Pancreas (tissue), 10 donors: ENCODE measurements around the gene CAV1. TPM values are rescaled to one million over a fixed set of nuclear protein-coding genes. Genes with fewer than 3 reads are reported as not detected.

Source experiments
- ATAC-seq, 4 donors: fragments of 200-7000 bp; cut with Tn5 transposase; one replicate each; pipeline versions ENCODE4 v1.8.0 to v1.9.1; 2020; ENCODE audit warnings: mild to moderate bottlenecking in 4 of 4, moderate library complexity in 4 of 4
- DNase-seq, 6 donors: peaks; one replicate each; pipeline ENCODE4 v3.0.0-alpha.2; 2020
- FAIRE-seq: peaks from 2 replicates; lab custom pipeline; 2012; peaks lifted over from hg19 to GRCh38; lab: Jason Lieb, UNC
- H3K27ac ChIP-seq, 4 donors: fragments of 200-600 bp; sonication (generic); 1 replicate in 3 of 4; 2 replicates in 1 of 4; pipeline versions ENCODE4 v1.5.0 to v1.8.0; 2020
- H3K27me3 ChIP-seq, 4 donors: fragments of 200-600 bp; one replicate each; pipeline ENCODE4 v1.8.0; 2021
- H3K36me3 ChIP-seq, 3 donors: fragments of 200-600 bp; sonication (generic) in 1 of 3; one replicate each; pipeline versions ENCODE4 v1.5.0 to v1.8.0; 2020 to 2021
- H3K4me1 ChIP-seq, 3 donors: fragments of 200-600 bp; one replicate each; pipeline ENCODE4 v1.8.0; 2021
- H3K4me3 ChIP-seq, 4 donors: fragments of 200-600 bp; sonication (generic) in 2 of 4; one replicate each; pipeline versions ENCODE4 v1.5.0 to v1.8.0; 2020 to 2021
- H3K9me3 ChIP-seq, 4 donors: fragments of 200-600 bp; one replicate each; pipeline ENCODE4 v1.8.0; 2021
- WGBS, 2 donors: extraction: QIAGEN DNeasy Blood & Tissue Kit; methylation state at CpG; one replicate each; pipeline ENCODE4 v1.1.7; 2013; 5-methylcytosine and 5-hydroxymethylcytosine counted together
- intact Hi-C, 3 donors: fragments of 100-400 bp; cut with DNase I; formaldehyde crosslinking; loops; one replicate each; pipeline versions ENCODE4 v1.11.1 to v1.14.2; 2022
- polyA plus RNA-seq, 2 donors: library from polyadenylated mRNA; stranded (reverse); fragments of 200-250 nt; gene quantifications; one replicate each; pipeline ENCODE4 v1.2.3, GENCODE V29; 2013
- total RNA-seq, 6 donors: library from RNA; stranded (reverse); fragmentation: NEBNext Ultra II Directional in 4 of 6; extraction: Animal tissue kit (Norgen Biotek cat#: 25700) in 4 of 6; gene quantifications; one replicate each; pipeline versions ENCODE4 v1.2.1 to v1.2.4, GENCODE V29; 2021 to 2023
- TF ChIP-seq, protein P1 (sequence below), 4 donors: fragments of 200-600 bp; sonication (generic) in 3 of 4; IDR thresholded peaks; one replicate each; pipeline versions ENCODE4 v1.5.0 to v1.8.0; 2021; ENCODE audit warnings: antibody characterized with exemption in 4 of 4
- donor health status: healthy with polysubstance abuse.
- donor health status: DM: no; HTN: no; CAD: no; lungs with moderate emphysema.
- donor health status: DM: no; HTN: no; CAD: no.
- donor health status: control.
- donor health status: control.
- donor health status: Bipolar disorder and iron deficiency.
- donor health status: DM: yes; HTN: yes; CAD: no.
- donor health status: DM: no; HTN: no; CAD: no.
- donor health status: DM: no; HTN: no; CAD: no.
- donor health status: DM: yes; HTN: yes; CAD: no.

The CAV1 gene
- total and polyA plus RNA-seq, 8 donors = 4.6 to 19.5 (median 11.2) TPM

DNA sequence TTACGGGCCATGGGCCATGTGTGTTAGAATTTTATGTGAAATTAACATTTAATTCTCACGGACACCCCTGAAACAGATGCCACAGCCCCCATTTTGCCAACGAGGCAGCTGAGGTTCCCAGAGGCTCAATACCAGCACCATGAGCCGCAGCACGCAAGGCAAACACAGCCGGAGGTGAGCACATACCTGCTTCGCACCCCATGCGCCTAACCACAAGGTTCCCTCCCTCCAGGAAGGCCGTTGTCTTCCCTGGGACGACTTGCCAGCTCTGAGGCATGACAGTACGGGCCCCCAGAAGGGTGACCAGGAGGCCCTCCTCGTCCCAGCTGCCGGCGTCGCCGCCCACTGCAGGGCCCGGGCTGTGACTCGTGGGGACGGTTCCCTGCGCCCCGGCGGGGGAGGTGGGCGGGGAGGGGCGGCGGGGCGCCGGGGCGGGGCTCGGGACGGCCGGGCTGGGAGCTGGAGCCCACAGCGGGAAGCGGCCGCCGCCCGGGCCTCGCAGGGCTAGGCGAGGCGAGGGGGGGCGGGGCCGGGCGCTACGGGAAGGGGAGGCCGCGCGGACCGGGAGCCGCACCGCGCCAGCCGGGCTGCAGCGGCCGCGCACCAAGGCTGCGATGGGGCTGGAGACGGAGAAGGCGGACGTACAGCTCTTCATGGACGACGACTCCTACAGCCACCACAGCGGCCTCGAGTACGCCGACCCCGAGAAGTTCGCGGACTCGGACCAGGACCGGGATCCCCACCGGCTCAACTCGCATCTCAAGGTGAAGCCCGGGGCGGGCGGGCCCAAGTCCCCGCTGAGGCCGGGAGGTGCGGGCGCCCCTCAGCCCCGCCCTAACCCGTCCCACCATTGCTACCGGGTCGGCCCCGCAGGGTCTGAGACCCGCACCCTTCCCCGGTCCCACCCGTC is 25.4 kb upstream of the CAV1 start, which contains the start of gene CAV2:
Gene CAV2 (plus strand): TSS at position 571 of the 910 bp plus-strand sequence. CDS start 44 bp downstream, at position 615.
- TF ChIP-seq, protein P1, sequence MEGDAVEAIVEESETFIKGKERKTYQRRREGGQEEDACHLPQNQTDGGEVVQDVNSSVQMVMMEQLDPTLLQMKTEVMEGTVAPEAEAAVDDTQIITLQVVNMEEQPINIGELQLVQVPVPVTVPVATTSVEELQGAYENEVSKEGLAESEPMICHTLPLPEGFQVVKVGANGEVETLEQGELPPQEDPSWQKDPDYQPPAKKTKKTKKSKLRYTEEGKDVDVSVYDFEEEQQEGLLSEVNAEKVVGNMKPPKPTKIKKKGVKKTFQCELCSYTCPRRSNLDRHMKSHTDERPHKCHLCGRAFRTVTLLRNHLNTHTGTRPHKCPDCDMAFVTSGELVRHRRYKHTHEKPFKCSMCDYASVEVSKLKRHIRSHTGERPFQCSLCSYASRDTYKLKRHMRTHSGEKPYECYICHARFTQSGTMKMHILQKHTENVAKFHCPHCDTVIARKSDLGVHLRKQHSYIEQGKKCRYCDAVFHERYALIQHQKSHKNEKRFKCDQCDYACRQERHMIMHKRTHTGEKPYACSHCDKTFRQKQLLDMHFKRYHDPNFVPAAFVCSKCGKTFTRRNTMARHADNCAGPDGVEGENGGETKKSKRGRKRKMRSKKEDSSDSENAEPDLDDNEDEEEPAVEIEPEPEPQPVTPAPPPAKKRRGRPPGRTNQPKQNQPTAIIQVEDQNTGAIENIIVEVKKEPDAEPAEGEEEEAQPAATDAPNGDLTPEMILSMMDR (IDR thresholded peaks at IDR 0.05) = no peak
- 1% methylated on average over 66 to 86 of the region's 86 CpGs for WGBS, 2 donors
- intact Hi-C loops = no loop called here
- DNase-seq (peak; percentile 58 to 88 (median 78)), FAIRE-seq (no peak), ATAC-seq (peak; percentile 84 to 89 (median 86))
- Histone ChIP-seq H3K27me3 (no peaks in the 10 kb centered on the region), H3K27ac (peak within 1 kb of the TSS; percentile 74 to 87 (median 79)), H3K4me1 (peaks cover 0 to 17% (median 12%) of the 10 kb centered on the region in 3 donors), H3K9me3 (no peaks in the 10 kb centered on the region), H3K4me3 (peak within 1 kb of the TSS; percentile 41 to 87 (median 76)), H3K36me3 (no peaks in the 10 kb centered on the region)

DNA sequence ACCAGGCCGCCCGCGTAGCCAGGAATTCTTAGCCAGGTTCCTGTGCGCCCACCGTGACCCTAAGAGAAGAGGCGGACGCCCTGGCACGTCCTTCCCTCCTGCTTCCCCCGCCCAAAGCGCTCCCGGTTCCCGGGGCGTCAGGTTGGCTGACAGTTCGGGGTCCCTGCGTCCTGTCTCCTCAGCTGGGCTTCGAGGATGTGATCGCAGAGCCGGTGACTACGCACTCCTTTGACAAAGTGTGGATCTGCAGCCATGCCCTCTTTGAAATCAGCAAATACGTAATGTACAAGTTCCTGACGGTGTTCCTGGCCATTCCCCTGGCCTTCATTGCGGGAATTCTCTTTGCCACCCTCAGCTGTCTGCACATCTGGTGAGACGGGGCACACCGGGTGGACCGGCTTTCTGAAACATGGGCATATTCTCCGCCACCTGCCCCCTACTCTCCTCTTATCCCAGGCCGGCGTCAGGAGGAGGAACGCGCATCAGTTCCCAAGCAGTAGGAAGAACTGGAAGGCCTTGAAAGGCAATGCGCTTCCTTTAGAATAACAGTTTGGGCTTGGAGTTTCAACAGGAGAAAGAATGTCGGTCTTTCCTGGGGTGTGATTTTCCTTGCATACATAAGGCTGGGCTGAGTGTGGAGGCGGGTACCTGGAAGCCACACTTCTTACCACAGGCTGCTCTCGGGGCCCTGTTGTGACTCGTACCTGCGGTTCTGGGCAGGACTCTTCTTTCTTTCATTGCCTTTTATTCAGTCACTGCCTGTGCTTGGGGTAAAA is 24.6 kb upstream of the CAV1 start:
- Histone ChIP-seq H3K4me1 (peaks cover 0 to 17% (median 15%) of the 10 kb centered on the region in 3 donors), H3K4me3 (peak overlapping the region; percentile 41 to 87 (median 76)), H3K36me3 (no peaks in the 10 kb centered on the region), H3K27ac (peak overlapping the region; percentile 74 to 87 (median 79)), H3K27me3 (no peaks in the 10 kb centered on the region), H3K9me3 (no peaks in the 10 kb centered on the region)
- WGBS, 2 donors = 2 to 3% methylated on average over 36 of the region's 36 CpGs
- intact Hi-C loops = no loop called here
- TF ChIP-seq, protein P1 (IDR thresholded peaks at IDR 0.05) = no peak
- FAIRE-seq = no peak
- ATAC-seq = peak; percentile 21 to 50 (median 33)
- DNase-seq = peak in 5 of 6 donors; percentile 10 to 74 (median 38)

DNA sequence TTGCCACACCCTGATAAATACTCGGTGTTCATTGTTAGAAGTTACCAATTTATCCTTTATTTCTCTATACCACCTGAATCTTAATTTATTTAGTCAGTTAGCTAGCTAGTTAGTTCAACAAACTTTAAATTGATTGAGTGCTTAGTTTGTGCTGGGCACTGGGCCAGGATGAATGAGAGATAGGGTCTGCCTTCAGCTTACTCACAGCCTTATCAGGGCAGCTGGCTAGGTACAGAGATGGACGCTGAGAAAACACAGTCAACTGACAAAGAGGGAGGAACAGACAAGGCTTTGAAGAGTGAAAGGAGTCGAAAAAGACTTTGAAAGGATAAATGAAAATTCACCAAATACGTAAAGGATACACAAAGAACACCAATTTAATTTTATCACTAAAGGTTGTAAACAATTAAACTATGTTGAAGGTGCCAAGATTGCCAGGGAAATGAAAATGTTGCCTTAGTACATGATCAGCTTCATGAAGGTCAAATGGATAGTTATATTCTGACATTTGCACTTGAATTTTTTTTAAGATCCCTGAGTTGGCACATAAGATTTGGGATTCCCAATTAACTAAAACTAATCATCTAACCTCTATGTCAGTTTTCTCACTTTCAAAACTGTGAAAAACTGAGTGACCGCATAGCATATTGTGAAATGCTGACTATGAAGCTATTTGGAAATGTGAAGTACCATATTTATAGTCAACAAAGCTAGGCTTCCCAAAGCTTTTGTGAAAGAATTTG is 23.2 kb upstream of the CAV1 start:
- intact Hi-C loops = no loop called here
- H3K27ac ChIP-seq = peak overlapping the region in 2 of 4 donors; percentile 27 to 38
- H3K36me3 ChIP-seq = no peaks in the 10 kb centered on the region
- no peaks in the 10 kb centered on the region for H3K9me3 ChIP-seq
- peak overlapping the region in 2 of 4 donors; percentile 85 to 87 for H3K4me3 ChIP-seq
- WGBS, 2 donors = 25 to 32% methylated on average over 5 of the region's 5 CpGs
- FAIRE-seq (no peak), ATAC-seq (peak in 2 of 4 donors; percentile 24 to 37), DNase-seq (peak in 3 of 6 donors; percentile 42 to 48 (median 46))
- TF ChIP-seq, protein P1 (IDR thresholded peaks at IDR 0.05) = no peak
- H3K4me1 ChIP-seq = peaks cover 0 to 17% (median 15%) of the 10 kb centered on the region in 3 donors
- H3K27me3 ChIP-seq = no peaks in the 10 kb centered on the region

DNA sequence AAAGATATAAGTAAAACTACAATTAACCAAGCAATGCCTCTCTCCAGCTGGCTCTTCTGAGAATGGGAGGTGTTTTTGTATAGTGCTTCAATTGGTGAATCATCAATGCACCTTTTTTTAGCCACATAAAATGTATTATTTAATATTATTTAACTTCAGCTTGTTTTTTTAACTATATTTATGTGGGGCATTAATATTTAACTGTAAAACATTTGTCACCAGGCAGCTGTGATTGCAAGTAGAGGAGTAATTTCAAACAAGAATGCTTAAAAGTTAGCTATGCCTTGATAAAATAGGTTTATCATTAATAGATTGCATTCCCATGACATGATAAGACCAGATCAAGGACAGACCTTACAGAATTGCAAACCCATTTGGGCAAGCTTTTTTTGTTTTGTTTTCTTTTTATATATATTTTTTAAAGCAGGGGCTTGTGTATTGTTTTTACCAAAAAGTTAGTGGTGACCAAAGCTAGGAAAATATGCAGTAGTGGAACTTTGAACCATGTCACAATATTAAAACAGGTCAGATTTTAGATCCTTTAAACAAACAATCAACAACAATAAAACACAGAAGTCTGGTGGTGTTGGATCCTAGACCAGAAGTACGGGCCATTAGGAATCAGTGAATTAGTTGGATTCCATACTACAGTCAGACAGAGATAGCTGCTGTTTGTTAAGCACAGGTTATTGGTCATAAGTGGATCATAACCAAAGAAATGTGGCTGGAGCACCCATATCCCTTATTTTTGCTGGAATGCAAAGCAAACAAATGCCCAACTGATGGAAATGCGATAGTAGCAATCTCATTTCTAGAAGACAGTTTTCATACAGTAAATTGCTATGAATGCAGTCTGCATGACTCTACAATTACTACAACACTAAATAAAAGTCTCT is 22.4 kb upstream of the CAV1 start:
- TF ChIP-seq, protein P1 (IDR thresholded peaks at IDR 0.05) = no peak
- ATAC-seq = no peak

More for the DNA sequence above, 22.4 kb upstream of the CAV1 start:
- H3K27me3 ChIP-seq = no peaks in the 10 kb centered on the region
- peak overlapping the region in 2 of 4 donors; percentile 27 to 38 for H3K27ac ChIP-seq
- H3K9me3 ChIP-seq = no peaks in the 10 kb centered on the region
- no peak overlapping the region for H3K4me3 ChIP-seq
- intact Hi-C loops = no loop called here
- H3K4me1 ChIP-seq = peaks cover 0 to 17% (median 15%) of the 10 kb centered on the region in 3 donors
- FAIRE-seq (no peak), DNase-seq (no peak)
- no peaks in the 10 kb centered on the region for H3K36me3 ChIP-seq
- WGBS, 2 donors = 52% methylated on average over 2 of the region's 2 CpGs
